Measurements from ENCODE around the gene FUT3. TPM values are rescaled to one million over a fixed set of nuclear protein-coding genes. Genes with fewer than 3 reads are reported as not detected.

The FUT3 gene
- total and polyA plus RNA-seq, 8 donors, result 3.3 to 13.9 (median 7.9) TPM

GRCh38 chr19:5803441-5803751, 47.9 kb downstream of the FUT3 start:
- no peaks in the 10 kb centered on the region for H3K36me3 ChIP-seq
- TF ChIP-seq CTCF (IDR thresholded peaks at IDR 0.05), result no peak
- H3K27ac ChIP-seq, result no peak overlapping the region
- no peak for DNase-seq
- intact Hi-C loops (cut with DNase I), result no loop called here
- H3K4me1 ChIP-seq, result peaks cover 6 to 26% (median 14%) of the 10 kb centered on the region in 3 donors
- FAIRE-seq, result no peak
- no peaks in the 10 kb centered on the region for H3K27me3 ChIP-seq
- peak overlapping the region in 2 of 4 donors; percentile 34 to 61 for H3K4me3 ChIP-seq
- no peaks in the 10 kb centered on the region for H3K9me3 ChIP-seq
- 4 to 11% methylated on average over 8 of the region's 8 CpGs for WGBS, 2 donors
- ATAC-seq, result no peak

- peaks cover 6 to 26% (median 14%) of the 10 kb centered on the region in 3 donors for H3K4me1 ChIP-seq
- no peaks in the 10 kb centered on the region for H3K27me3 ChIP-seq
- FAIRE-seq, result no peak
- no peaks in the 10 kb centered on the region for H3K36me3 ChIP-seq
- H3K9me3 ChIP-seq, result no peaks in the 10 kb centered on the region
- no peak for ATAC-seq
- peak in 1 of 6 donors; percentile 60 for DNase-seq
- no peak overlapping the region for H3K27ac ChIP-seq
- 63% methylated on average over 29 to 33 of the region's 33 CpGs for WGBS, 2 donors
- H3K4me3 ChIP-seq, result no peak overlapping the region
- intact Hi-C loops (cut with DNase I), result no loop called here
- TF ChIP-seq CTCF (IDR thresholded peaks at IDR 0.05), result no peak
These were observed 49.2 kb downstream of the FUT3 start for GRCh38 chr19:5801796-5802619.

GRCh38 chr19:5800361-5801270, 50.6 kb downstream of the FUT3 start:
- ATAC-seq (no peak), FAIRE-seq (no peak), DNase-seq (peak in 1 of 6 donors; percentile 58)
- Histone ChIP-seq H3K4me3 (no peak overlapping the region), H3K27me3 (no peaks in the 10 kb centered on the region), H3K36me3 (no peaks in the 10 kb centered on the region), H3K9me3 (no peaks in the 10 kb centered on the region), H3K27ac (no peak overlapping the region), H3K4me1 (peaks cover 6 to 26% (median 14%) of the 10 kb centered on the region in 3 donors)
- WGBS, 2 donors, result 64% methylated on average over 17 of the region's 17 CpGs
- no peak for TF ChIP-seq CTCF (IDR thresholded peaks at IDR 0.05)
- intact Hi-C loops (cut with DNase I), result no loop called here

GRCh38 chr19:5799247-5800241, 51.7 kb downstream of the FUT3 start:
- FAIRE-seq, result no peak
- Histone ChIP-seq H3K4me1 (peaks cover 6 to 26% (median 14%) of the 10 kb centered on the region in 3 donors), H3K36me3 (no peaks in the 10 kb centered on the region), H3K27ac (peak overlapping the region; percentile 38 to 60 (median 41)), H3K27me3 (no peaks in the 10 kb centered on the region), H3K4me3 (no peak overlapping the region), H3K9me3 (no peaks in the 10 kb centered on the region)
- TF ChIP-seq CTCF (IDR thresholded peaks at IDR 0.05), result no peak
- 41 to 44% methylated on average over 36 to 37 of the region's 37 CpGs for WGBS, 2 donors
- intact Hi-C loops (cut with DNase I), result no loop called here
- peak; percentile 72 to 91 (median 82) for DNase-seq
- peak; percentile 33 to 70 (median 70) for ATAC-seq
